Neural progenitor cell (in vitro differentiated cells): Measurements from ENCODE around the gene TSPAN3. TPM values are rescaled to one million over a fixed set of nuclear protein-coding genes. Genes with fewer than 3 reads are reported as not detected.
A peak's percentile ranks its signal among the peaks of the same experiment; 100 is the strongest.

ENCODE experiments used
- DNase-seq: peaks from one replicate; pipeline ENCODE4 v3.0.0-alpha.2; 2016; ENCODE audit warnings: low spot score
- H2AFZ ChIP-seq: fragments of 200-600 bp; sonication (generic); replicated peaks from 2 replicates; pipeline ENCODE4 v1.6.1; 2016; ENCODE audit warnings: antibody characterized with exemption
- H3F3A ChIP-seq: fragments of 200-600 bp; sonication (generic); 2 replicates; pipeline ENCODE4 v1.6.1; 2016; ENCODE audit warnings: antibody characterized with exemption, low read depth
- H3K27ac ChIP-seq: fragments of 200-600 bp; sonication (generic); 2 replicates; pipeline ENCODE4 v1.5.1; 2016; ENCODE audit warnings: mild to moderate bottlenecking
- H3K27me3 ChIP-seq: fragments of 200-600 bp; sonication (generic); 2 replicates; pipeline ENCODE4 v1.6.1; 2016; ENCODE audit warnings: mild to moderate bottlenecking, moderate library complexity
- H3K36me3 ChIP-seq: fragments of 200-600 bp; sonication (generic); 2 replicates; pipeline ENCODE4 v1.5.1; 2016
- H3K4me1 ChIP-seq: fragments of 200-600 bp; sonication (generic); 2 replicates; pipeline ENCODE4 v1.6.1; 2016; ENCODE audit warnings: mixed run types
- H3K4me2 ChIP-seq: fragments of 200-600 bp; sonication (generic); 2 replicates; pipeline ENCODE4 v1.6.1; 2016
- H3K4me3 ChIP-seq: fragments of 200-600 bp; sonication (generic); 2 replicates; pipeline ENCODE4 v1.5.1; 2016
- H3K79me2 ChIP-seq: fragments of 200-600 bp; sonication (generic); 2 replicates; pipeline ENCODE4 v1.6.1; 2016; ENCODE audit warnings: low read depth
- H3K9ac ChIP-seq: fragments of 200-600 bp; sonication (generic); 2 replicates; pipeline ENCODE4 v1.6.1; 2016
- H3K9me3 ChIP-seq: fragments of 200-600 bp; sonication (generic); 2 replicates; pipeline ENCODE4 v1.5.1; 2016; ENCODE audit warnings: low read depth
- H4K20me1 ChIP-seq: fragments of 200-600 bp; sonication (generic); 2 replicates; pipeline ENCODE4 v1.6.1; 2016; ENCODE audit warnings: low read depth
- H3K27ac Mint-ChIP-seq: 3 replicates; pipeline ENCODE4 v1.8.0; 2021; ENCODE audit warnings: mixed read lengths
- H3K27me3 Mint-ChIP-seq: 2 replicates; pipeline ENCODE4 v1.8.0; 2022; ENCODE audit warnings: low read depth, mild to moderate bottlenecking, inconsistent platforms, moderate library complexity, mixed read lengths; ENCODE audit not compliant: insufficient read depth
- H3K36me3 Mint-ChIP-seq: 3 replicates; pipeline ENCODE4 v1.8.0; 2021; ENCODE audit warnings: mixed read lengths
- H3K4me1 Mint-ChIP-seq: 3 replicates; pipeline ENCODE4 v1.8.0; 2021; ENCODE audit warnings: mixed read lengths
- H3K4me3 Mint-ChIP-seq: 3 replicates; pipeline ENCODE4 v1.8.0; 2021; ENCODE audit warnings: mild to moderate bottlenecking, moderate library complexity, mixed read lengths
- H3K9me3 Mint-ChIP-seq: 3 replicates; pipeline ENCODE4 v1.8.0; 2020; ENCODE audit warnings: mixed read lengths
- EZH2 ChIP-seq: fragments of 200-600 bp; sonication (generic); IDR thresholded peaks from 2 replicates; pipeline ENCODE4 v1.6.1; 2017; ENCODE audit warnings: antibody characterized with exemption, mild to moderate bottlenecking, moderate library complexity
- EZH2phosphoT487 ChIP-seq: fragments of 200-600 bp; sonication (generic); IDR thresholded peaks from 2 replicates; pipeline ENCODE4 v1.6.1; 2017; ENCODE audit warnings: antibody characterized with exemption
- total RNA-seq: library from RNA; depleted of rRNA; stranded (reverse); fragments of >200 nt; gene quantifications from 2 replicates; pipeline ENCODE4 v1.2.3, GENCODE V29; 2015; ENCODE audit warnings: low replicate concordance
- TF ChIP-seq, protein P1 (sequence below): fragments of 200-600 bp; sonication (generic); IDR thresholded peaks from 2 replicates; pipeline ENCODE4 v1.5.1; 2017; ENCODE audit warnings: antibody characterized with exemption, mild to moderate bottlenecking

TSPAN3 gene
- total RNA-seq, 1 donor from 2014 or later: 474 TPM

DNA sequence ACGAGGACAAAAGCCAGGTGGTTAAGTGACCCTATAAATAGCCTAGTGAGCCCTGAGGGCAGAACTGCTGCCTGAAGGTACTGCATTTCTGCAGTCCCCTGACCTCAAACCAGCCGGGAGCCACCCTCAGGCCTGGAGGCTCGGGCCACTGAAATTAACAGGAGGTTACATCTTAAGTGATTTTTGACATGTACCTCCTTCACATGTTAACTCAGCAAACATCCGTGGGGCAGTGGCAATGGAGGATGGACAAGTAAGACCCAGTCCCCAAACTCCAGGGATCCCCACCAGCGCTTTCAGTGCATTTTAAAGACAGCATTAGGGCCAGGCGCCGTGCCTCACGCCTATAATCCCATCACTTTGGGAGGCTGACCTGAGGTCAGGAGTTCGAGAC lies 49.8 kb downstream of the TSPAN3 start:
- Mint-ChIP-seq H3K27ac (no peak overlapping the region), H3K4me3 (no peak overlapping the region), H3K4me1 (peaks cover 4% of the 10 kb centered on the region), H3K27me3 (peaks cover 12% of the 10 kb centered on the region), H3K9me3 (no peaks in the 10 kb centered on the region), H3K36me3 (no peaks in the 10 kb centered on the region)
- H3K4me1 ChIP-seq: peaks cover 1% of the 10 kb centered on the region
- H2AFZ ChIP-seq: no peak overlapping the region
- H4K20me1 ChIP-seq: no peaks in the 10 kb centered on the region
- no peaks in the 10 kb centered on the region for H3K9me3 ChIP-seq
- H3K4me2 ChIP-seq: no peak overlapping the region
- H3F3A ChIP-seq: no peaks in the 10 kb centered on the region
- no peak for DNase-seq
- H3K36me3 ChIP-seq: no peaks in the 10 kb centered on the region
- H3K27me3 ChIP-seq: no peaks in the 10 kb centered on the region
- no peak overlapping the region for H3K9ac ChIP-seq
- H3K79me2 ChIP-seq: no peaks in the 10 kb centered on the region
- no peak overlapping the region for H3K27ac ChIP-seq
- H3K4me3 ChIP-seq: no peak overlapping the region
- no peak for TF ChIP-seq EZH2phosphoT487
- TF ChIP-seq EZH2: no peak
- TF ChIP-seq, protein P1, sequence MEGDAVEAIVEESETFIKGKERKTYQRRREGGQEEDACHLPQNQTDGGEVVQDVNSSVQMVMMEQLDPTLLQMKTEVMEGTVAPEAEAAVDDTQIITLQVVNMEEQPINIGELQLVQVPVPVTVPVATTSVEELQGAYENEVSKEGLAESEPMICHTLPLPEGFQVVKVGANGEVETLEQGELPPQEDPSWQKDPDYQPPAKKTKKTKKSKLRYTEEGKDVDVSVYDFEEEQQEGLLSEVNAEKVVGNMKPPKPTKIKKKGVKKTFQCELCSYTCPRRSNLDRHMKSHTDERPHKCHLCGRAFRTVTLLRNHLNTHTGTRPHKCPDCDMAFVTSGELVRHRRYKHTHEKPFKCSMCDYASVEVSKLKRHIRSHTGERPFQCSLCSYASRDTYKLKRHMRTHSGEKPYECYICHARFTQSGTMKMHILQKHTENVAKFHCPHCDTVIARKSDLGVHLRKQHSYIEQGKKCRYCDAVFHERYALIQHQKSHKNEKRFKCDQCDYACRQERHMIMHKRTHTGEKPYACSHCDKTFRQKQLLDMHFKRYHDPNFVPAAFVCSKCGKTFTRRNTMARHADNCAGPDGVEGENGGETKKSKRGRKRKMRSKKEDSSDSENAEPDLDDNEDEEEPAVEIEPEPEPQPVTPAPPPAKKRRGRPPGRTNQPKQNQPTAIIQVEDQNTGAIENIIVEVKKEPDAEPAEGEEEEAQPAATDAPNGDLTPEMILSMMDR: no peak

DNA sequence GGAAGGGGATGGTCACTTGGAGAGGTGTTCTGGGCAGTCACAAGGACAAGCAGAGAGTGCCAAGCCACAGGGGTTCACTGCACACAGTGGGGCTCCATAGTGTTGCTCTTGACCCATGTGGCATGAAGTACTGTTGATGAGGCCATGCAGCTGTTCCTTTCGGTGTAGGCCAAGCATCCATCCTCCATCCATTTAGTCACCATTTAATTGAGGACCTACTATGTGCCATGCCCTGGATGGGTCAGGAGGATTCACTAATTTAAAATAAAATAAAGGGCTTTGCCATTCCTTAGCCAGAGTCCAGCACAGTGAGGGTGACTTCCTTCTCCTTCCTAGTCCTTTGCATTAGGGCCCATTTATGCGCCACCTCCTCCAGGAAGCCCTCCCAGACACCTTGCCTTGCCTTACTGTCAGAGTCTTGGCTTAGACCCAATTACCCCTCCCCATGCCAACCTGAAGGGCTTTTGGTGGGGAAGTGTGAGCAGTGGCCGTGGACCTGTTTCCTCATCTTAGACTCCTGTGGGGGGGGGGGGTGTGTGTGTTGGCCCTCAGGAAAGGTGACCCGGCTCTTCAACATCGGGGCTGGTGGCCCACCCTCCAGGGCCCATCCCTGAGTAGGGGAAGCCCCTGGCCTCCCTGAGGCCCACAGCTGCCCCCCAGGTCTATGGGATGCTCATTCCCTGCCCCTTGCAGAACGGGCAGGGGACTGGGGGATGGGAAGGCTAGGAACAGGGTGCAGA lies 50.4 kb downstream of the TSPAN3 start:
- H3K4me1 ChIP-seq: peaks cover 6% of the 10 kb centered on the region
- H3K4me3 Mint-ChIP-seq: no peak overlapping the region
- no peak overlapping the region for H2AFZ ChIP-seq
- DNase-seq: no peak
- no peaks in the 10 kb centered on the region for H3F3A ChIP-seq
- H3K27me3 Mint-ChIP-seq: peaks cover 12% of the 10 kb centered on the region
- H3K9ac ChIP-seq: no peak overlapping the region
- H4K20me1 ChIP-seq: no peaks in the 10 kb centered on the region
- no peaks in the 10 kb centered on the region for H3K36me3 ChIP-seq
- H3K27ac Mint-ChIP-seq: no peak overlapping the region
- H3K4me2 ChIP-seq: no peak overlapping the region
- H3K4me1 Mint-ChIP-seq: peaks cover 4% of the 10 kb centered on the region
- H3K9me3 Mint-ChIP-seq: no peaks in the 10 kb centered on the region
- no peaks in the 10 kb centered on the region for H3K79me2 ChIP-seq
- TF ChIP-seq EZH2phosphoT487 (no peak), EZH2 (no peak)
- TF ChIP-seq, protein P1: no peak
- no peaks in the 10 kb centered on the region for H3K27me3 ChIP-seq
- no peaks in the 10 kb centered on the region for H3K36me3 Mint-ChIP-seq
- H3K4me3 ChIP-seq: no peak overlapping the region
- no peak overlapping the region for H3K27ac ChIP-seq
- no peaks in the 10 kb centered on the region for H3K9me3 ChIP-seq

DNA sequence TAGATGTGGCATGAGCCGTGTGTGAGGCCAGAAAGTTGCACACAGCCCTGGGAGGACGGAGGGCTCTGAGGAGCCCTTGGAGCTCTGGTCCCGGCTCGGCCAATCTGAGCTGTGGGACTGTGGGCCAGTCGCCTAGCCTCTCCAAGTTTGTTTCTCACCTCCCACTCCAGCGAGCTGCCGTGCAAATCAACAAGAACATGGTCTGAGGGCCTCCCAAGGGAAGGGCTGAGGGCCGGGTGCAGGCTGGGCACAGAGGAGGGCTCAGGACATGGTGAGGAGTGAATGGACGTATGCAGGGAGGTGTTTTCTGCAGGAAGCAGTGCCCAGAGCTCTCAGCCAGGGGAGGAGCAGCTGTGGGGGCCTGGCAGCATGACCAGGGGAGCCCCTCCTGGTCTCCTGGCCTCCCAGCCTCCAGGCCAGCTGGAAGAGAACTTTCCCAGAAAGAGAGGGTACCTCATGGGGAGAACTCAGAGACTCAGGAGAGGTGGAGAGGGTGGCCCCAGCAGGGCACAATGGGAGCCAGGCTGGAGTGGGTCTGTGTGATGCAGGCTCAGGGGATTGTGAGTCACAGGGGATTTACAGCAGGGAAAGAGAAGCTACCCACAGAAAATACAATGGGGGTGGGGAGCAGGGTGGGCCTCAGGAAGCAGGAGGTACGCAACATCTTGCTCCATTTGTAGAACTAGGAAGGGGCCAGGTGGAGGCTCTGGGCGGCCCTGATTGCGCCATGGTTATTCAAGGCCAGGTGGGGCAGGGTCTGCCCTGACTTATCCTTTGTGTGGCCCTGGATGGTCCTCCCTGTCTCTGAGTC lies 51.2 kb downstream of the TSPAN3 start:
- H3K9me3 Mint-ChIP-seq: no peaks in the 10 kb centered on the region
- H2AFZ ChIP-seq: no peak overlapping the region

More for the DNA sequence above, 51.2 kb downstream of the TSPAN3 start:
- Histone ChIP-seq H4K20me1 (no peaks in the 10 kb centered on the region), H3K27me3 (no peaks in the 10 kb centered on the region), H3K27ac (no peak overlapping the region), H3K9ac (no peak overlapping the region), H3K4me3 (no peak overlapping the region), H3K9me3 (no peaks in the 10 kb centered on the region), H3F3A (no peaks in the 10 kb centered on the region), H3K79me2 (no peaks in the 10 kb centered on the region), H3K36me3 (no peaks in the 10 kb centered on the region), H3K4me1 (peaks cover 6% of the 10 kb centered on the region), H3K4me2 (no peak overlapping the region)
- Mint-ChIP-seq H3K27ac (no peak overlapping the region), H3K4me3 (peak overlapping the region; percentile 41), H3K27me3 (peaks cover 10% of the 10 kb centered on the region), H3K4me1 (peaks cover 6% of the 10 kb centered on the region), H3K36me3 (no peaks in the 10 kb centered on the region)
- DNase-seq: no peak
- TF ChIP-seq, protein P1: no peak
- TF ChIP-seq EZH2: no peak
- TF ChIP-seq EZH2phosphoT487: no peak
